HK-2 (cell line): Measurements from ENCODE around the gene HMCN2.

Experiments
- DNase-seq: peaks from one replicate; pipeline ENCODE4 v3.0.0-alpha.2; 2018; ENCODE audit not compliant: unreplicated experiment

The HMCN2 gene

GRCh38 chr9:130265431-130266235, at the start of gene HMCN2:
HMCN2 (plus strand) TSS chr9:130265760; CDS start chr9:130265879, 119 bp downstream.
- no peak for DNase-seq

- no peak for DNase-seq
Measured at GRCh38 chr9:130217838-130218237, 47.7 kb upstream of the HMCN2 start.

- DNase-seq, result no peak
Measured at GRCh38 chr9:130219661-130220096, 45.9 kb upstream of the HMCN2 start.

- no peak for DNase-seq
Measured at GRCh38 chr9:130220352-130220751, 45.2 kb upstream of the HMCN2 start.

- DNase-seq, result no peak
Measured at GRCh38 chr9:130222833-130223232, 42.7 kb upstream of the HMCN2 start.

GRCh38 chr9:130225071-130225470, 40.5 kb upstream of the HMCN2 start:
- no peak for DNase-seq

- no peak for DNase-seq
Measured at GRCh38 chr9:130225586-130225985, 40.0 kb upstream of the HMCN2 start.

GRCh38 chr9:130226112-130226511, 39.4 kb upstream of the HMCN2 start:
- DNase-seq, result no peak

GRCh38 chr9:130227833-130228232, 37.7 kb upstream of the HMCN2 start:
- DNase-seq, result no peak

GRCh38 chr9:130229759-130230158, 35.8 kb upstream of the HMCN2 start:
- DNase-seq, result no peak

GRCh38 chr9:130230631-130231030, 34.9 kb upstream of the HMCN2 start:
- no peak for DNase-seq

GRCh38 chr9:130232899-130233586, 32.5 kb upstream of the HMCN2 start:
- DNase-seq, result no peak

GRCh38 chr9:130233587-130233945, 32.0 kb upstream of the HMCN2 start:
- no peak for DNase-seq

- peak; percentile 17 for DNase-seq
Measured at GRCh38 chr9:130234340-130235260, 31.0 kb upstream of the HMCN2 start.

GRCh38 chr9:130235558-130236435, 29.8 kb upstream of the HMCN2 start:
- DNase-seq, result peak; percentile 53

GRCh38 chr9:130236436-130236985, 29.0 kb upstream of the HMCN2 start:
- no peak for DNase-seq

- no peak for DNase-seq
Measured at GRCh38 chr9:130237076-130237475, 28.5 kb upstream of the HMCN2 start.

GRCh38 chr9:130237763-130238524, 27.6 kb upstream of the HMCN2 start:
- peak; percentile 13 for DNase-seq

GRCh38 chr9:130239363-130239695, 26.2 kb upstream of the HMCN2 start:
- no peak for DNase-seq

GRCh38 chr9:130239741-130240241, 25.8 kb upstream of the HMCN2 start:
- DNase-seq, result peak; percentile 67
